Ovary (tissue), 9 donors: ENCODE results near the gene TCF7L1. TPM values are rescaled to one million over a fixed set of nuclear protein-coding genes. Genes with fewer than 3 reads are reported as not detected.
"Not testable (repeated sequence)": the region's sequence is repeated elsewhere in the genome, so short reads cannot be mapped to it uniquely, and the experiment has no call there.

Source experiments
- DNase-seq, 5 donors: peaks; one replicate each; pipeline ENCODE4 v3.0.0-alpha.2; 2019 to 2020
- H3K27ac ChIP-seq, 2 donors: fragments of 200-600 bp; one replicate each; pipeline versions ENCODE4 v1.5.1 to v1.8.0; 2019 to 2022
- H3K27me3 ChIP-seq: fragments of 200-600 bp; one replicate; pipeline ENCODE4 v1.8.0; 2022
- H3K36me3 ChIP-seq: fragments of 200-600 bp; sonication (generic); one replicate; pipeline ENCODE4 v1.5.1; 2019
- H3K4me1 ChIP-seq: one replicate; pipeline ENCODE4 v1.8.1; 2013; ENCODE audit warnings: mild to moderate bottlenecking, moderate library complexity; ENCODE audit not compliant: insufficient read depth
- H3K4me3 ChIP-seq: fragments of 200-600 bp; sonication (generic); one replicate; pipeline ENCODE4 v1.5.1; 2017
- H3K9me3 ChIP-seq, 2 donors: fragments of 200-600 bp in 1 of 2; sonication (generic) in 1 of 2; one replicate each; pipeline versions ENCODE4 v1.5.1 to v1.8.1; 2013 to 2019; ENCODE audit warnings: mild to moderate bottlenecking in 1 of 2, moderate library complexity in 1 of 2
- EP300 ChIP-seq: sonication (generic); formaldehyde crosslinking; IDR thresholded peaks from one replicate; pipeline ENCODE4 v1.6.1; 2017; ENCODE audit warnings: antibody characterized with exemption
- POLR2A ChIP-seq: fragments of 450-650 bp; IDR thresholded peaks from one replicate; pipeline ENCODE4 v1.6.1; 2017; ENCODE audit warnings: antibody characterized with exemption, mild to moderate bottlenecking, moderate library complexity
- WGBS, 3 donors: extraction: QIAGEN DNeasy Blood & Tissue Kit in 1 of 3; methylation state at CpG; one replicate each; pipeline versions ENCODE4 v1.1.5 to v1.1.7; 2013 to 2017; 5-methylcytosine and 5-hydroxymethylcytosine counted together
- intact Hi-C, 4 donors: fragments of 100-400 bp; cut with DNase I; formaldehyde crosslinking; loops; one replicate each; pipeline versions ENCODE4 v1.11.0 to v1.15.1; 2022 to 2023
- polyA plus RNA-seq, 2 donors: library from polyadenylated mRNA; stranded (reverse); fragments of 200-250 nt in 1 of 2; fragments of 350-450 nt in 1 of 2; fragmentation: Illumina TruSeq in 1 of 2; extraction: RNeasy Lipid Tissue Mini Kit (QIAGEN cat#74804) in 1 of 2; gene quantifications; one replicate each; pipeline ENCODE4 v1.2.3, GENCODE V29; 2013 to 2014
- total RNA-seq, 7 donors: library from RNA; depleted of rRNA in 2 of 7; stranded (reverse); fragments of >200 nt in 2 of 7; fragmentation: NEBNext Ultra II Directional in 3 of 7; extraction: Animal tissue kit (Norgen Biotek cat#: 25700) in 3 of 7; gene quantifications; one replicate each; pipeline versions ENCODE4 v1.1.0 to v1.2.4, GENCODE V29; 2016 to 2023
- TF ChIP-seq, protein P1 (sequence below), 3 donors: fragments of 450-650 bp in 2 of 3; fragments of 200-600 bp in 1 of 3; IDR thresholded peaks; one replicate each; pipeline versions ENCODE4 v1.5.1 to v1.8.0; 2016 to 2022; ENCODE audit warnings: antibody characterized with exemption in 3 of 3, mild to moderate bottlenecking in 1 of 3
- donor health status: DM: no; HTN: no; CAD: no; lungs with moderate emphysema.
- donor health status: DM: no; HTN: no; CAD: no.
- donor health status: Bipolar disorder and iron deficiency.
- donor health status: DM: yes; HTN: yes; CAD: no.
- donor health status: DM: no; HTN: no; CAD: no.
- donor health status: DM: yes; HTN: yes; CAD: no.

TCF7L1 gene
- total and polyA plus RNA-seq, 9 donors: 5.2 to 29.8 (median 23.9) TPM

DNA sequence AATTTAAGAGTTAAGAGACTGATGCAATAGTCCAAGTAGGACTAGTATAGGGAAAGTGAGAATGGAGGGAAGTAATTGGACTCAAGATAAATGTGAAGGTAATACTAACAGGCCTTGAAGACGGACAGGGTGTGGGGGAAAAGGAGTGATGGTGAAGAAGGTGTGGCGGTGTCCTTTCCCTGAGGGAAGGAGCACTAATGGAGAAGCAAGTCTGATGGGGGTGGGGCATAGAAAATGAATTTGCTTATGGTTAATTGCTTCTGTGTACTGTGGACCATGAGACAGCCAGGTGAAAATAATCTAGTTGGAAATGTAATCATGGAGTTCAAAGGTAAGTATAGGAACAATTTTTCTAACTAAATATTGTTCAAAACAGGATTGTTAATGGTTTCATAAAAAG is 201.7 kb downstream of the TCF7L1 start:
- TF ChIP-seq, protein P1, sequence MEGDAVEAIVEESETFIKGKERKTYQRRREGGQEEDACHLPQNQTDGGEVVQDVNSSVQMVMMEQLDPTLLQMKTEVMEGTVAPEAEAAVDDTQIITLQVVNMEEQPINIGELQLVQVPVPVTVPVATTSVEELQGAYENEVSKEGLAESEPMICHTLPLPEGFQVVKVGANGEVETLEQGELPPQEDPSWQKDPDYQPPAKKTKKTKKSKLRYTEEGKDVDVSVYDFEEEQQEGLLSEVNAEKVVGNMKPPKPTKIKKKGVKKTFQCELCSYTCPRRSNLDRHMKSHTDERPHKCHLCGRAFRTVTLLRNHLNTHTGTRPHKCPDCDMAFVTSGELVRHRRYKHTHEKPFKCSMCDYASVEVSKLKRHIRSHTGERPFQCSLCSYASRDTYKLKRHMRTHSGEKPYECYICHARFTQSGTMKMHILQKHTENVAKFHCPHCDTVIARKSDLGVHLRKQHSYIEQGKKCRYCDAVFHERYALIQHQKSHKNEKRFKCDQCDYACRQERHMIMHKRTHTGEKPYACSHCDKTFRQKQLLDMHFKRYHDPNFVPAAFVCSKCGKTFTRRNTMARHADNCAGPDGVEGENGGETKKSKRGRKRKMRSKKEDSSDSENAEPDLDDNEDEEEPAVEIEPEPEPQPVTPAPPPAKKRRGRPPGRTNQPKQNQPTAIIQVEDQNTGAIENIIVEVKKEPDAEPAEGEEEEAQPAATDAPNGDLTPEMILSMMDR (IDR thresholded peaks at IDR 0.05): no peak
- no peak for TF ChIP-seq POLR2A
- no peak for TF ChIP-seq EP300

DNA sequence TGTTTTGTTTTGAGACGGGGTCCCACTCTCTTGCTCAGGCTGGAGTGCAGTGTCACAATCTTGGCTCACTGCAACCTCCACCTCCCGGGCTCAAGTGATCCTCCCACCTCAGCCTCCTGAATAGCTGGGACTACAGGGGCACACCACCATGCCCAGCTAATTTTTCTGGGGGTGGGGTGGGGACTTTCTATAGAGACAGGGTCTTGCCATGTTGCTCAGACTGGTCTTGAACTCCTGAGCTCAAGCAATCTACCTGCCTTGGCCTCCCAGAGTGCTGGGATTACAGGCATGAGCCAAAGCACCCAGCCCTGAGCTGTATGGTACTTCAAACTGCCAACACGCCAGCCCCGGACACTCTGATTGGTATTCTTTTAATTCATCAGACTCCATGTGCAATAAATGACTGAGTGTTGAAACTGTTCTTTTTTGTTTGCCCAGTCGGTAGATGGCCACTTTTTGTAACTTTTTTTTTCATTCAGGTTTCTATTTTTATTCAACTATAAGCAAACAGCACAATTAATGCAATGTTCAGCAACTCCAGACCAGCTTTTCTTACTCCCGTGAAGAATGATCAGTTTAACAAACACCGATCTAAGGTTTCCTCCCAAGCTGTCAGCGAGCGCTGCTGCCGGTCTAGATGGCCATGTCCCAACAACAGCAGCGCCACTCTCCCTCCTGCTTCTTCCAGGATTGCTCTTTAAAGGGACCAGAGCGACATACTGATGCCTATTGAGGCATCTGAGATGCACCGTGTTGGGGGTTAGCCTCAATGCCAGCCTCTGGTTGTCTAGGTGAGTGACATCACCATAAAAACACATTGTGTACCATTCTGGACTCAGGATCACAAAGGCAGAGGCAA is 207.1 kb downstream of the TCF7L1 start:
- Histone ChIP-seq H3K4me3 (no peak overlapping the region), H3K4me1 (no peaks in the 10 kb centered on the region), H3K27me3 (no peaks in the 10 kb centered on the region), H3K36me3 (no peaks in the 10 kb centered on the region), H3K27ac (no peak overlapping the region), H3K9me3 (no peaks in the 10 kb centered on the region)
- no peak for DNase-seq
- intact Hi-C loops: no loop called here
- TF ChIP-seq, protein P1 (IDR thresholded peaks at IDR 0.05): no peak
- TF ChIP-seq POLR2A (no peak), EP300 (no peak)
- WGBS, 3 donors: 18 to 25% (median 19%) methylated on average over 13 of the region's 13 CpGs

More for the DNA sequence above, 201.7 kb downstream of the TCF7L1 start:
- Histone ChIP-seq H3K9me3 (no peaks in the 10 kb centered on the region), H3K27ac (no peak overlapping the region), H3K4me1 (no peaks in the 10 kb centered on the region), H3K4me3 (no peak overlapping the region), H3K27me3 (no peaks in the 10 kb centered on the region), H3K36me3 (no peaks in the 10 kb centered on the region)
- 44 to 79% (median 48%) methylated on average over 2 of the region's 2 CpGs for WGBS, 3 donors
- no peak for DNase-seq
- intact Hi-C loops: no loop called here

DNA sequence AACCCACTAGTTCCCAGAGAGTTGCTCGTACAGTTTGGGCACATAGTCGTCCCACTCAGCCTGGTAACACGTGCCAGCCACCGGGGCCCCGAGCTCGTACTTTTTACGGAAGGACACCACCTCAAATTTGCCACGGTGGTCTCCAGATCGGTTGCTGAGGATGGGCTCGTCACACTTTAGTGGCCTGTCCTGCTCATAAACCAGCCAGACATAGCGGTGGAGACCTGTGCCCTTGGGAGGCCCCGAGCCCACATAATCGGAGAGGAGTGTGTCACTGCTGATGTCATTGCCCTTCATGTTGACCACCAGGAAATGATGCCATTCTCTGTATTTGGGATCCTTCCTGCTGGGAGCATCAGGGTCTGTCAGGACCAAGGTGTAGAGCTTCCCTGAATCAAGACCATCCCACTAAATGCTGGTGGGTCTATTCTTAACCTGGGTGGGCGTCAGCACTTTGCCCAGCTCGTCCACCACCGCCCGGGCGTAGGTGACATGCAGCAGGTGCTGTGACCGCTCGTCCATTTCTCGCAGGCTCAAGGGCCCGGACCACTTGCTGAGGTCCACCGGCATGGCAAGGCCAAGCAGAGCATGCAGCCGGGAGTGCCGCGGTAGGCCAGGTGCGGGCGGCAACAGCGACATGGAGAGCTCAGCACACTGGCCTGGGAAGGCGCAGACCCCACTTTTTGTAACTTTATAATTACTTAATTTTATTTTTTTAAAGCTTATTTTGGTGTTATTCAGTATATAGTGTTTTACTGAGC is 208.3 kb downstream of the TCF7L1 start:
- WGBS, 3 donors: 88 to 91% (median 90%) methylated on average over 30 of the region's 30 CpGs
- H3K9me3 ChIP-seq: no peaks in the 10 kb centered on the region
- H3K27me3 ChIP-seq: no peaks in the 10 kb centered on the region
- no peak for DNase-seq
- intact Hi-C loops: loop anchor here in 1 of 4 donors (2.0 kb wide), 1 partner anchor 23 kb away; no protein-coding TSS in a partner anchor
- H3K27ac ChIP-seq: no peak overlapping the region
- no peaks in the 10 kb centered on the region for H3K4me1 ChIP-seq
- TF ChIP-seq EP300: no peak
- TF ChIP-seq POLR2A: no peak
- TF ChIP-seq, protein P1 (IDR thresholded peaks at IDR 0.05): no peak
- H3K4me3 ChIP-seq: no peak overlapping the region
- no peaks in the 10 kb centered on the region for H3K36me3 ChIP-seq

DNA sequence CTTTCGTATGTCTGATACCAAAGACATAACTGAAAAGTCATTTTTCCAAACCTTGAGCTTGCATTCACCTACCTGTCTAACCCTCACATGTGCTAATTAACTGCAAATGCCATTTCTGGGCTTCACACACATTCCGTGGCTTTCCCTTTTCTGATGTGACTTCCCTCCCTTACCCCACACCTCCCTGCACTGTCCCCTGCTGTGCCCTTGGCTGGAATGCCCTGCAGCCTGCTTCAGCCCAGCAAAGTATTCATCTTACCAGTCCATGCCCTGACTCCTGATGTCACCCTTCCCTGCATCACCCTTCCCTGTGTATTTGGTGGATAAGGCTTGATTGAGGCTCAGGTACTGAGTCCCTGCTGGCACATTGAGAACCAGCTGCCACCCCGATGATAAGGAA is 209.0 kb downstream of the TCF7L1 start:
- WGBS, 3 donors: 84 to 92% (median 89%) methylated on average over 3 of the region's 3 CpGs
- intact Hi-C loops: loop anchor here in 1 of 4 donors (2.0 kb wide), 1 partner anchor 23 kb away; no protein-coding TSS in a partner anchor

DNA sequence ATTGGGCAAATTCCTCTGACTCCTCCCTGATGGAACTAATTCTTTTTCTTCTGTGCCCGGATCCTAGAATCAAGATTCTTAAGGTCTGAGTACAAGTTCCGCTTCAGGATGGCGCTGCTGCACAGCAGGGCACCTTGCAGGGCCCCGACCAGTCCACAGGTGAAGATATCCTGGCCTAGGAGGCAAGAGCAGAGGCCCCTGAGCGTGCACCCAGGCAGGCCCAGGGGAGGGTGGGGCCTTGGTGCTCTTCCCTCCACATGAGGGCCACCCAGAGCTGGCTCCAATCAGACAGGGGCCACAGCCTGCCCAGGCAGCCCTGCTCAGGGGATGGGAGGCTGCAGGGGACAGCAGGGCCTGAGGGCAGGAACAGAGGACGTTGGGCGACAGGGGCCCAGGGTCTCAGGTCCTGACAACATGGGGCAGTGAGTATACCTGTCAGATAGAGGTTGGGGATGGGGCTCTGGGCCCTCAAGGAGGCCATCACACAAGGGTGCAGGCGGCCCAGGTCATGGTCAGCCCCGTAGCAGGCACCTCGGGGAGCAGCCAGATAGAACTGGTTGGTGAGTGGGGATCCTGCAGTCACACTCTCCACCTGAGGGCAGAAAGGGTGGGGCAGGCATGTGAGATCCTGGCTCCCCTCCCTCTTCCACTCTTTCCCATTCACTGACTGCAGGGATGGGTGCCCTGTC is 210.2 kb downstream of the TCF7L1 start:
- not testable (repeated sequence) for H3K27me3 ChIP-seq, H3K9me3 ChIP-seq, H3K27ac ChIP-seq, H3K4me1 ChIP-seq, H3K36me3 ChIP-seq, DNase-seq, H3K4me3 ChIP-seq
- intact Hi-C loops: loop anchor here in 1 of 4 donors (2.0 kb wide), 1 partner anchor 25 kb away; no protein-coding TSS in a partner anchor
- 91 to 92% (median 91%) methylated on average over 7 to 10 of the region's 10 CpGs for WGBS, 3 donors

More for the DNA sequence above, 209.0 kb downstream of the TCF7L1 start:
- H3K9me3 ChIP-seq: no peaks in the 10 kb centered on the region
- no peaks in the 10 kb centered on the region for H3K27me3 ChIP-seq
- H3K27ac ChIP-seq: no peak overlapping the region
- TF ChIP-seq POLR2A: no peak
- TF ChIP-seq, protein P1 (IDR thresholded peaks at IDR 0.05): no peak
- no peak for TF ChIP-seq EP300
- no peaks in the 10 kb centered on the region for H3K36me3 ChIP-seq
- DNase-seq: no peak
- H3K4me1 ChIP-seq: no peaks in the 10 kb centered on the region
- H3K4me3 ChIP-seq: no peak overlapping the region
